Measurements from ENCODE around the gene DYRK2.

DYRK2 gene

DNA sequence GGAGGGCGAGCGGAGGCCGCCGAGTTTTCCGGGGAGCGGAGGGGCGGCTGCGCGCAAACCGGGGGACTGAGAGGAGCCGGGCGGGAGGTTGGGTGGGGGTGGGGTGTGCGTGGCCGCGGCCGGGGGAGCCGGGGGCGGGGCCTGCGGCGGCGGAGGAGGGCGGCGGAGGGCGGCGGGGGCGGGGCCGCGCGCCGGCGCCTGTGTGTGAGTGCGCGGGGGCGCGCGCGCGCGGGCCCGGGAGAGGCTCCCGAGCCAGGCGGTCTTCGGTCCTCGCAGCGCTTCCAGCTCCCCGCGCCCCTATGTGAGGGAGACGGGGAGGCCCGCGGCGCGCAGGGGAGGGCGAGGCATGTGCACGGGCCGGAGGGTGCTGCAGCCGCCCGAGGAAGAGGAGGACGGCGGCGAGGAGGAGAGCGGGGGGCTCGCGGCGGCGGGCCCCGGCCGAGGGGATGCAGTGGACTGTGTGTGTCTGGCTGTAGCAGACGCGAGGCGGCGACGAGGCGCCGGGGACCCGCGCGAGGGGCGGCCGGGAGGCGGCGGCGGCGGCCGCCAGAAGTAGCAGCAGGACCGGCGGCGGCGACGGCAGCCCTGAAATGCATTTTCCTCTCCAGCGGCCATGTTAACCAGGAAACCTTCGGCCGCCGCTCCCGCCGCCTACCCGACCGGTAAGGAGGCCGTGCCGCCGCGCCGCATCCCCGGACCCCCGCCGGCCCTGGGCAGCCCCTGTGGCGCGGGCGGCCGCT is at the start of gene DYRK2:
TSS of gene DYRK2 (plus strand) at position 225 of the 740 bp plus-strand sequence. CDS start at position 614, 389 bp downstream.
- Histone ChIP-seq H3K27ac (no peak within 1 kb of the TSS), H3K36me3 (no peaks in the 10 kb centered on the region), H3K27me3 (peaks cover 71% of the 10 kb centered on the region), H3K4me3 (ENCODE audit: low read depth in 1 of 2, low read length in 1 of 2) (peak within 1 kb of the TSS; percentile 65 to 70), H3K4me1 (ENCODE audit: control insufficient read depth in 1 of 2, insufficient read depth in 1 of 2, low read depth in 1 of 2, low read length in 1 of 2) (peaks cover 14 to 19% of the 10 kb centered on the region in 2 experiments), H3K9me3 (no peaks in the 10 kb centered on the region)
- TF ChIP-seq, protein P1, sequence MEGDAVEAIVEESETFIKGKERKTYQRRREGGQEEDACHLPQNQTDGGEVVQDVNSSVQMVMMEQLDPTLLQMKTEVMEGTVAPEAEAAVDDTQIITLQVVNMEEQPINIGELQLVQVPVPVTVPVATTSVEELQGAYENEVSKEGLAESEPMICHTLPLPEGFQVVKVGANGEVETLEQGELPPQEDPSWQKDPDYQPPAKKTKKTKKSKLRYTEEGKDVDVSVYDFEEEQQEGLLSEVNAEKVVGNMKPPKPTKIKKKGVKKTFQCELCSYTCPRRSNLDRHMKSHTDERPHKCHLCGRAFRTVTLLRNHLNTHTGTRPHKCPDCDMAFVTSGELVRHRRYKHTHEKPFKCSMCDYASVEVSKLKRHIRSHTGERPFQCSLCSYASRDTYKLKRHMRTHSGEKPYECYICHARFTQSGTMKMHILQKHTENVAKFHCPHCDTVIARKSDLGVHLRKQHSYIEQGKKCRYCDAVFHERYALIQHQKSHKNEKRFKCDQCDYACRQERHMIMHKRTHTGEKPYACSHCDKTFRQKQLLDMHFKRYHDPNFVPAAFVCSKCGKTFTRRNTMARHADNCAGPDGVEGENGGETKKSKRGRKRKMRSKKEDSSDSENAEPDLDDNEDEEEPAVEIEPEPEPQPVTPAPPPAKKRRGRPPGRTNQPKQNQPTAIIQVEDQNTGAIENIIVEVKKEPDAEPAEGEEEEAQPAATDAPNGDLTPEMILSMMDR (IDR thresholded peaks at IDR 0.05), result no peak

DNA sequence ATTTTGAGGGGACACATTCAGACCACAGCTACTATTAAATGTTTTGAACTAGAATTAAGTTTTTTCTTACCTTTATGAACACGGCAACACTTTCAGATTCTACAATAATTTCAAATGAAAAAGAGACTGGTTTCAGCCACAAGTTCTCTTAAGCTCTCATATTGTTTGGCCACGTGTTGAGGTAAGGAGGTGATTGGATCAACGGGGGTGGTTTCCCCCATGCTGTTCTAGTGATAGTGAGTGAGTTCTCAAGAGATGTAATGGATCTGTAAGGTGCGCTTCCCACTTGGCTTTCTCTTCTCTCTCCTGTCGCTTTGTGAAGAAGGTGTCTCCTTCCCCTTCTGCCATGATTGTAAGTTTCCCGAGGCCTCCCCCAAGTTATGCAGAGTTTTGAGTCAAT is 48.9 kb upstream of the DYRK2 start:
- no peaks in the 10 kb centered on the region for H3K36me3 ChIP-seq
- H3K9me3 ChIP-seq, result no peaks in the 10 kb centered on the region
- H3K27ac ChIP-seq, result no peak overlapping the region
- TF ChIP-seq, protein P1 (IDR thresholded peaks at IDR 0.05), result no peak
- H3K4me3 ChIP-seq (ENCODE audit: low read depth in 1 of 2, low read length in 1 of 2), result no peak overlapping the region
- no peaks in the 10 kb centered on the region for H3K4me1 ChIP-seq (ENCODE audit: control insufficient read depth in 1 of 2, insufficient read depth in 1 of 2, low read depth in 1 of 2, low read length in 1 of 2)
- no peaks in the 10 kb centered on the region for H3K27me3 ChIP-seq

DNA sequence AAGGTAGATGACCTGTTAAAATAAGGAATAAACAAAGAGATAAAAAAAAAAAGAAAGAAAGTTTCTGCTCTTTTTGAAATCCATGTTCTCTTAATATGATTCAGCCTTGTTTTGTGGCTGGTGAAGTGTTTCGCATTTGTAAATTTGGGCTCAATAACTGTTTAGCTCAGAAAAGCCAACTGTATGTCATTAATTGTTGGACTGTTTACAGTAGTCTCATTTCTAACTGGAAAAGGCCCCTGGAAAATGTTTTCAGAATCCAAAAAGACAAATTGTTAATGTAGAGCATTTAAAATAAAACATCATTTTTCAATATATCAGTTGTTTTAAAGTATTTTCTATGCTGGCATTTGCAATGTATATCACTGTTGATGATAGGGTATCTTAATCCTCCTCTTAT is 47.4 kb upstream of the DYRK2 start:
- Histone ChIP-seq H3K36me3 (no peaks in the 10 kb centered on the region), H3K4me1 (ENCODE audit: control insufficient read depth in 1 of 2, insufficient read depth in 1 of 2, low read depth in 1 of 2, low read length in 1 of 2) (no peaks in the 10 kb centered on the region), H3K9me3 (no peaks in the 10 kb centered on the region), H3K27me3 (no peaks in the 10 kb centered on the region), H3K4me3 (ENCODE audit: low read depth in 1 of 2, low read length in 1 of 2) (no peak overlapping the region), H3K27ac (no peak overlapping the region)
- TF ChIP-seq, protein P1 (IDR thresholded peaks at IDR 0.05), result no peak

DNA sequence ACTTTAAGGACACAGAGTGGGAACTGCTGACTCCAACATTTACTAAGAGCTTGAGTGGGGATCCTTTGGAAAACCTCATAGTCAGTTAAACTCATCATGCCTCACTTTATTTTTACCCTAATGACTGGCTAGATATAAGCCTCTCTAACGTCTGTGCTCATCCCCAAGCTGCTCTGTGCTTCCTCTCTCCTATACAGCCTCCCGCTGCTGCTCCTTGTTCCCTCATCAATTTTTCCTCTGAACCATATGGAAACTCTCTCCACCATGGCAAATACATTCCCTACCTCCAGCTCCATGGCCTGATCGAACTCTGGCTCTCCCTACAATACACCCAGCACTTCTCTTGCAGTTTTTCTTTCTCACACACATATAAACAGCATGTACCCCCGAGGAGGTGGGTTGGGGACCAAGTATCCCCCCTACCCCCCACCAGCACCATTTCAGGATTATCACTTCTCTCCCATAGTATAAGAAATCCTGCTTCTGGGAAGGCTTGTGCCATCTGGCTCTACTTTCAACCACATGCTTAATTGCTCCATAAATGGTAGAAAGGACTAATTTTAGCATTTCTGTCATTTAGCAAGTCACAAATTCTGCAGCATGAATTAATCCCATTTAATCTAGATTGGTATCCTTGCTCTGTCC is 39.2 kb upstream of the DYRK2 start:
- Histone ChIP-seq H3K4me3 (ENCODE audit: low read depth in 1 of 2, low read length in 1 of 2) (no peak overlapping the region), H3K9me3 (no peaks in the 10 kb centered on the region), H3K27ac (no peak overlapping the region), H3K36me3 (no peaks in the 10 kb centered on the region), H3K27me3 (peaks cover 2% of the 10 kb centered on the region), H3K4me1 (ENCODE audit: control insufficient read depth in 1 of 2, insufficient read depth in 1 of 2, low read depth in 1 of 2, low read length in 1 of 2) (no peaks in the 10 kb centered on the region)
- TF ChIP-seq, protein P1 (IDR thresholded peaks at IDR 0.05), result no peak

DNA sequence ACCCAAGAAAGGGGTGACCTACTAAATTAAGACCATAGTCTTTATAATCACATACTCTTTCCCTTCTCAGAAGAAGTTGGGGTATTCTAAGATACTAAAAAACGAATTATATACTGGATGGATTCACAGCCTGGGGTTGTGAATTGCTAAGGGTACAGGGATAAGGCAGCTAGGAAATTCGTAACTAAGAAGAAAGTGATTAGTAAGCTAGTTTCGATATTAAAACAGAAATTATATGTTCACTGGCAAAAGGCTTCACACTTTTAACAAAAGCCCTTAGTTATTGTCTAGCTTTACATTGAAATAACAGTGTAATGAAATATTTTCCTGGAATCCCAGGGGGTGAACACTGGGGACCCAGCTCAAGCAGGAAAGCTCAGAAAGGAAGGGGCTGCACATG is 35.5 kb upstream of the DYRK2 start:
- no peak overlapping the region for H3K27ac ChIP-seq
- H3K27me3 ChIP-seq, result peaks cover 3% of the 10 kb centered on the region
- no peak overlapping the region for H3K4me3 ChIP-seq (ENCODE audit: low read depth in 1 of 2, low read length in 1 of 2)
- no peaks in the 10 kb centered on the region for H3K36me3 ChIP-seq
- H3K9me3 ChIP-seq, result no peaks in the 10 kb centered on the region
- TF ChIP-seq, protein P1 (IDR thresholded peaks at IDR 0.05), result no peak
- no peaks in the 10 kb centered on the region for H3K4me1 ChIP-seq (ENCODE audit: control insufficient read depth in 1 of 2, insufficient read depth in 1 of 2, low read depth in 1 of 2, low read length in 1 of 2)
